ENCODE data around the gene GALNS. TPM values are rescaled to one million over a fixed set of nuclear protein-coding genes. Genes with fewer than 3 reads are reported as not detected.

GALNS gene
- total and polyA plus RNA-seq, 2 of the 13 experiments (the other 11 are each of a cell fraction or from before 2014, with no cell fraction given) = 9.2 to 9.8 TPM

DNA sequence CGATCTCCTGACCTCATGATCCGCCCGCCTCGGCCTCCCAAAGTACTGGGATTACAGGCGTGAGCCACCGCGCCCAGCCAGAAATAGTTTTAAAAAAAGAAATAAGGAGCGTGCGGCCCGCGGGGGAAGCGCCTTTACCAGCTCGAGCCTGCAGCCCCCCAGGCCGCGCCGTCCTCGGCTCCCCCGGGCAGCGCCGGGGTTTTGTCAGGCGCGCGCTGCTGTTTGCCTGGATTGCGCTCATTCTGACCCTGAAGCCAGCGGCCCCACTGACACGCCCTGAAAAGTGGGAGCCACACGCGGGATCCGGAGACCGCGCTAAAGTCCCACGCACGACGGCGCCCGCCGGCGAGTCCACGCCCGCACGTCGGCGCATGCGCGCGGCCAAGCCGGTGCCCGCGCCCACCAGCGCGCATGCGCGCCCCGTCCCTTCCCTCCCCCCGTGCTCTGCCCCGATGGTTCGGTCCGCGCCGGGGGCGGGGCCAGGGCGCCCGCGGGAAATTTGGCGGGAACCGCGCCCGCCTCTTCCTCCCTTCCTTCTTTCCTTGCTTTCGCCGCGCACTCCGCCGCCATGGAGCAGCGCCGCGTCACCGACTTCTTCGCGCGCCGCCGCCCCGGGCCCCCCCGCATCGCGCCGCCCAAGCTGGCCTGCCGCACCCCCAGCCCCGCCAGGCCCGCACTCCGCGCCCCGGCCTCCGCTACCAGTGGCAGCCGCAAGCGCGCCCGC, 53.3 kb downstream of the GALNS start, which contains the start of gene CDT1 (continued):
- TF ChIP-seq, protein P1, sequence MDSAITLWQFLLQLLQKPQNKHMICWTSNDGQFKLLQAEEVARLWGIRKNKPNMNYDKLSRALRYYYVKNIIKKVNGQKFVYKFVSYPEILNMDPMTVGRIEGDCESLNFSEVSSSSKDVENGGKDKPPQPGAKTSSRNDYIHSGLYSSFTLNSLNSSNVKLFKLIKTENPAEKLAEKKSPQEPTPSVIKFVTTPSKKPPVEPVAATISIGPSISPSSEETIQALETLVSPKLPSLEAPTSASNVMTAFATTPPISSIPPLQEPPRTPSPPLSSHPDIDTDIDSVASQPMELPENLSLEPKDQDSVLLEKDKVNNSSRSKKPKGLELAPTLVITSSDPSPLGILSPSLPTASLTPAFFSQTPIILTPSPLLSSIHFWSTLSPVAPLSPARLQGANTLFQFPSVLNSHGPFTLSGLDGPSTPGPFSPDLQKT (CRISPR knock-in tag; IDR thresholded peaks at IDR 0.05; ENCODE audit: borderline replicate concordance) = no peak
- TF ChIP-seq ZEB1 (IDR thresholded peaks at IDR 0.05; ENCODE audit: insufficient replicate concordance, low read depth) = no peak
- TF ChIP-seq ZNF720 (CRISPR knock-in tag; IDR thresholded peaks at IDR 0.05) = no peak
- TF ChIP-seq, protein P2, sequence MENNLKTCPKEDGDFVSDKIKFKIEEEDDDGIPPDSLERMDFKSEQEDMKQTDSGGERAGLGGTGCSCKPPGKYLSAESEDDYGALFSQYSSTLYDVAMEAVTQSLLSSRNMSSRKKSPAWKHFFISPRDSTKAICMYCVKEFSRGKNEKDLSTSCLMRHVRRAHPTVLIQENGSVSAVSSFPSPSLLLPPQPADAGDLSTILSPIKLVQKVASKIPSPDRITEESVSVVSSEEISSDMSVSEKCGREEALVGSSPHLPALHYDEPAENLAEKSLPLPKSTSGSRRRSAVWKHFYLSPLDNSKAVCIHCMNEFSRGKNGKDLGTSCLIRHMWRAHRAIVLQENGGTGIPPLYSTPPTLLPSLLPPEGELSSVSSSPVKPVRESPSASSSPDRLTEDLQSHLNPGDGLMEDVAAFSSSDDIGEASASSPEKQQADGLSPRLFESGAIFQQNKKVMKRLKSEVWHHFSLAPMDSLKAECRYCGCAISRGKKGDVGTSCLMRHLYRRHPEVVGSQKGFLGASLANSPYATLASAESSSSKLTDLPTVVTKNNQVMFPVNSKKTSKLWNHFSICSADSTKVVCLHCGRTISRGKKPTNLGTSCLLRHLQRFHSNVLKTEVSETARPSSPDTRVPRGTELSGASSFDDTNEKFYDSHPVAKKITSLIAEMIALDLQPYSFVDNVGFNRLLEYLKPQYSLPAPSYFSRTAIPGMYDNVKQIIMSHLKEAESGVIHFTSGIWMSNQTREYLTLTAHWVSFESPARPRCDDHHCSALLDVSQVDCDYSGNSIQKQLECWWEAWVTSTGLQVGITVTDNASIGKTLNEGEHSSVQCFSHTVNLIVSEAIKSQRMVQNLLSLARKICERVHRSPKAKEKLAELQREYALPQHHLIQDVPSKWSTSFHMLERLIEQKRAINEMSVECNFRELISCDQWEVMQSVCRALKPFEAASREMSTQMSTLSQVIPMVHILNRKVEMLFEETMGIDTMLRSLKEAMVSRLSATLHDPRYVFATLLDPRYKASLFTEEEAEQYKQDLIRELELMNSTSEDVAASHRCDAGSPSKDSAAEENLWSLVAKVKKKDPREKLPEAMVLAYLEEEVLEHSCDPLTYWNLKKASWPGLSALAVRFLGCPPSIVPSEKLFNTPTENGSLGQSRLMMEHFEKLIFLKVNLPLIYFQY (CRISPR knock-in tag; IDR thresholded peaks at IDR 0.05; ENCODE audit: borderline replicate concordance) = peak; percentile 23; the same call in 1 of the 2 replicates
- TF ChIP-seq ZNF282 (IDR thresholded peaks at IDR 0.05; ENCODE audit: partially characterized antibody) = no peak
- TF ChIP-seq, protein P3, sequence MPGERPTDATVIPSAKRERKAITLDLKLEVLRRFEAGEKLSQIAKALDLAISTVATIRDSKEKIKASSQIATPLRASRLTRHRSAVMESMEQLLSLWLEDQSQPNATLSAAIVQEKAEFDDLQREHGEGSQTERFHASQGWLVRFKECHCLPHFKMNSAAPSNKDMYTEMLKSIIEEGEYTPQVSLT (CRISPR knock-in tag; IDR thresholded peaks at IDR 0.05; ENCODE audit: borderline replicate concordance, low read depth) = no peak; the same call in 1 of the 2 replicates
- TF ChIP-seq TARDBP (CRISPR knock-in tag; IDR thresholded peaks at IDR 0.05) = no peak
- TF ChIP-seq ARNT (IDR thresholded peaks at IDR 0.05) = no peak
- TF ChIP-seq ZZZ3 (CRISPR knock-in tag; IDR thresholded peaks at IDR 0.05; ENCODE audit: borderline replicate concordance) = no peak
- no peak for TF ChIP-seq LCORL (IDR thresholded peaks at IDR 0.05)
- TF ChIP-seq LCORL (CRISPR knock-in tag; IDR thresholded peaks at IDR 0.05) = no peak
- TF ChIP-seq MATR3 (CRISPR knock-in tag; IDR thresholded peaks at IDR 0.05) = no peak
- TF ChIP-seq, protein P4, sequence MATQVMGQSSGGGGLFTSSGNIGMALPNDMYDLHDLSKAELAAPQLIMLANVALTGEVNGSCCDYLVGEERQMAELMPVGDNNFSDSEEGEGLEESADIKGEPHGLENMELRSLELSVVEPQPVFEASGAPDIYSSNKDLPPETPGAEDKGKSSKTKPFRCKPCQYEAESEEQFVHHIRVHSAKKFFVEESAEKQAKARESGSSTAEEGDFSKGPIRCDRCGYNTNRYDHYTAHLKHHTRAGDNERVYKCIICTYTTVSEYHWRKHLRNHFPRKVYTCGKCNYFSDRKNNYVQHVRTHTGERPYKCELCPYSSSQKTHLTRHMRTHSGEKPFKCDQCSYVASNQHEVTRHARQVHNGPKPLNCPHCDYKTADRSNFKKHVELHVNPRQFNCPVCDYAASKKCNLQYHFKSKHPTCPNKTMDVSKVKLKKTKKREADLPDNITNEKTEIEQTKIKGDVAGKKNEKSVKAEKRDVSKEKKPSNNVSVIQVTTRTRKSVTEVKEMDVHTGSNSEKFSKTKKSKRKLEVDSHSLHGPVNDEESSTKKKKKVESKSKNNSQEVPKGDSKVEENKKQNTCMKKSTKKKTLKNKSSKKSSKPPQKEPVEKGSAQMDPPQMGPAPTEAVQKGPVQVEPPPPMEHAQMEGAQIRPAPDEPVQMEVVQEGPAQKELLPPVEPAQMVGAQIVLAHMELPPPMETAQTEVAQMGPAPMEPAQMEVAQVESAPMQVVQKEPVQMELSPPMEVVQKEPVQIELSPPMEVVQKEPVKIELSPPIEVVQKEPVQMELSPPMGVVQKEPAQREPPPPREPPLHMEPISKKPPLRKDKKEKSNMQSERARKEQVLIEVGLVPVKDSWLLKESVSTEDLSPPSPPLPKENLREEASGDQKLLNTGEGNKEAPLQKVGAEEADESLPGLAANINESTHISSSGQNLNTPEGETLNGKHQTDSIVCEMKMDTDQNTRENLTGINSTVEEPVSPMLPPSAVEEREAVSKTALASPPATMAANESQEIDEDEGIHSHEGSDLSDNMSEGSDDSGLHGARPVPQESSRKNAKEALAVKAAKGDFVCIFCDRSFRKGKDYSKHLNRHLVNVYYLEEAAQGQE (IDR thresholded peaks at IDR 0.05; ENCODE audit: borderline replicate concordance in 1 of 2, low read depth in 1 of 2, low read length in 2 of 2) = peak in 1 of 2 experiments; percentile 35; a peak in 1 of 4 replicates
- TF ChIP-seq ZNF430 (CRISPR knock-in tag; IDR thresholded peaks at IDR 0.05) = no peak
- TF ChIP-seq ZNF484 (CRISPR knock-in tag; IDR thresholded peaks at IDR 0.05; ENCODE audit: borderline replicate concordance, low read depth) = no peak
- TF ChIP-seq ZNF782 (CRISPR knock-in tag; IDR thresholded peaks at IDR 0.05; ENCODE audit: borderline replicate concordance) = peak; percentile 95
- no peak for TF ChIP-seq ZNF12 (CRISPR knock-in tag; IDR thresholded peaks at IDR 0.05)
- no peak for TF ChIP-seq FOXK2 (IDR thresholded peaks at IDR 0.05)
- TF ChIP-seq, protein P5, sequence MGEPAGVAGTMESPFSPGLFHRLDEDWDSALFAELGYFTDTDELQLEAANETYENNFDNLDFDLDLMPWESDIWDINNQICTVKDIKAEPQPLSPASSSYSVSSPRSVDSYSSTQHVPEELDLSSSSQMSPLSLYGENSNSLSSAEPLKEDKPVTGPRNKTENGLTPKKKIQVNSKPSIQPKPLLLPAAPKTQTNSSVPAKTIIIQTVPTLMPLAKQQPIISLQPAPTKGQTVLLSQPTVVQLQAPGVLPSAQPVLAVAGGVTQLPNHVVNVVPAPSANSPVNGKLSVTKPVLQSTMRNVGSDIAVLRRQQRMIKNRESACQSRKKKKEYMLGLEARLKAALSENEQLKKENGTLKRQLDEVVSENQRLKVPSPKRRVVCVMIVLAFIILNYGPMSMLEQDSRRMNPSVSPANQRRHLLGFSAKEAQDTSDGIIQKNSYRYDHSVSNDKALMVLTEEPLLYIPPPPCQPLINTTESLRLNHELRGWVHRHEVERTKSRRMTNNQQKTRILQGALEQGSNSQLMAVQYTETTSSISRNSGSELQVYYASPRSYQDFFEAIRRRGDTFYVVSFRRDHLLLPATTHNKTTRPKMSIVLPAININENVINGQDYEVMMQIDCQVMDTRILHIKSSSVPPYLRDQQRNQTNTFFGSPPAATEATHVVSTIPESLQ (CRISPR knock-in tag; conservative IDR thresholded peaks at IDR 0.05) = peak; percentile 78; the same call in 1 of the 2 replicates
